OCI-LY7 (cell line): ENCODE data around the gene FLNB. TPM values are rescaled to one million over a fixed set of nuclear protein-coding genes. Genes with fewer than 3 reads are reported as not detected.
"Not testable (repeated sequence)": the region's sequence is repeated elsewhere in the genome, so short reads cannot be mapped to it uniquely, and the experiment has no call there.

Experiments
- BruUV-seq: library from RNA; stranded (reverse); fragments of 400-500 nt; replicated peaks from 2 replicates; lab custom pipeline; 2021; lab: Mats Ljungman, UMichigan
- CTCF ChIA-PET: fragments of 300-600 bp; sonication (Branson Sonifier 250); formaldehyde crosslinking; loops from one replicate; lab custom pipeline; 2022; ENCODE audit warnings: antibody characterized with exemption; ENCODE audit not compliant: unreplicated experiment; lab: Charles Lee
- POLR2A ChIA-PET: fragments of 300-600 bp; sonication (Branson Sonifier 250); formaldehyde crosslinking; loops from one replicate; lab custom pipeline; 2022; ENCODE audit warnings: antibody characterized with exemption; lab: Charles Lee
- DNase-seq: peaks from one replicate; pipeline ENCODE4 v3.0.0-alpha.2; 2015; ENCODE audit warnings: low spot score
- H2AFZ ChIP-seq: fragments of 200-600 bp; sonication (generic), shearing (Covaris generic); 2 replicates; pipeline ENCODE4 v1.6.1; 2014; ENCODE audit warnings: mild to moderate bottlenecking, antibody characterized with exemption, low read length, moderate library complexity
- H3K27ac ChIP-seq: fragments of 200-600 bp; sonication (generic); 2 replicates; pipeline ENCODE4 v1.5.1; 2014; ENCODE audit warnings: mixed run types, low read depth, mild to moderate bottlenecking, moderate library complexity, low read length, inconsistent platforms; ENCODE audit not compliant: poor library complexity, severe bottlenecking
- H3K36me3 ChIP-seq: fragments of 200-600 bp; sonication (generic); 2 replicates; pipeline ENCODE4 v1.6.1; 2014; ENCODE audit warnings: mild to moderate bottlenecking, antibody characterized with exemption, low read length, moderate library complexity, mixed read lengths; ENCODE audit not compliant: insufficient read depth
- H3K4me1 ChIP-seq: fragments of 200-600 bp; sonication (generic); 2 replicates; pipeline ENCODE4 v1.5.1; 2014; ENCODE audit warnings: mild to moderate bottlenecking, low read length; ENCODE audit not compliant: insufficient read depth, poor library complexity, severe bottlenecking
- H3K4me2 ChIP-seq: fragments of 200-600 bp; sonication (generic); 2 replicates; pipeline ENCODE4 v1.6.1; 2014; ENCODE audit warnings: mild to moderate bottlenecking, low read length
- H3K4me3 ChIP-seq: fragments of 200-600 bp; sonication (generic); 2 replicates; pipeline ENCODE4 v1.5.1; 2014; ENCODE audit warnings: mild to moderate bottlenecking, low read depth, low read length; ENCODE audit not compliant: poor library complexity, severe bottlenecking
- H3K79me2 ChIP-seq: fragments of 200-600 bp; sonication (generic); 2 replicates; pipeline ENCODE4 v1.6.1; 2016; ENCODE audit warnings: low read depth, mild to moderate bottlenecking, low read length, moderate library complexity, mixed read lengths; ENCODE audit not compliant: insufficient read depth
- H3K9me2 ChIP-seq: fragments of 200-600 bp; sonication (generic); 2 replicates; pipeline ENCODE4 v1.6.1; 2016; ENCODE audit warnings: mild to moderate bottlenecking, low read length, mixed read lengths; ENCODE audit not compliant: insufficient read depth
- H3K9me3 ChIP-seq: fragments of 200-600 bp; sonication (generic); 2 replicates; pipeline ENCODE4 v1.6.1; 2014; ENCODE audit warnings: mild to moderate bottlenecking, mixed run types, low read length, mixed read lengths
- H4K20me1 ChIP-seq: fragments of 200-600 bp; sonication (generic); 2 replicates; pipeline ENCODE4 v1.6.1; 2014; ENCODE audit warnings: mild to moderate bottlenecking, antibody characterized with exemption, low read length, moderate library complexity, mixed read lengths; ENCODE audit not compliant: insufficient read depth
- CTCF ChIP-seq: fragments of 200-600 bp; sonication (generic); conservative IDR thresholded peaks from 2 replicates; pipeline ENCODE4 v1.5.1; 2014; ENCODE audit warnings: mild to moderate bottlenecking, antibody characterized with exemption, low read length, moderate library complexity, mixed read lengths
- EZH2phosphoT487 ChIP-seq: fragments of 200-600 bp; sonication (generic); IDR thresholded peaks from 2 replicates; pipeline ENCODE4 v1.6.1; 2018; ENCODE audit warnings: low read depth, borderline replicate concordance, mild to moderate bottlenecking, mixed run types, antibody characterized with exemption, low read length, moderate library complexity, mixed read lengths
- intact Hi-C: fragments of 100-400 bp; cut with micrococcal nuclease; formaldehyde crosslinking; loops from one replicate; pipeline ENCODE4 v1.10.0; 2022; ENCODE audit not compliant: unreplicated experiment
- total RNA-seq, 2 experiments: library from RNA; depleted of rRNA in 1 of 2; stranded (reverse); fragments of >200 nt in 1 of 2; shearing (Covaris generic) in 1 of 2; gene quantifications; 2 replicates each; pipeline ENCODE4 v1.2.3, GENCODE V29; 2014 to 2022

FLNB gene
- total RNA-seq, 2 experiments from 2014 or later = 29.9 to 39.1 TPM

- ChIA-PET POLR2A (interaction anchor here (0.8 to 1.2 kb wide), 2 partner anchors 8 to 26 kb away, joined by 3 to 4 read pairs; no protein-coding TSS in a partner anchor), CTCF (no interaction called here)
- H3K9me2 ChIP-seq = no peaks in the 10 kb centered on the region
- H3K4me3 ChIP-seq = no peak overlapping the region
- no peak for DNase-seq
- no peaks in the 10 kb centered on the region for H3K79me2 ChIP-seq
- no peaks in the 10 kb centered on the region for H3K4me1 ChIP-seq
- intact Hi-C loops = no loop called here
- no peaks in the 10 kb centered on the region for H3K36me3 ChIP-seq
- no peak overlapping the region for H2AFZ ChIP-seq
- H3K9me3 ChIP-seq = no peaks in the 10 kb centered on the region
- TF ChIP-seq EZH2phosphoT487 = no peak
- no peak for TF ChIP-seq CTCF
- H3K4me2 ChIP-seq = no peak overlapping the region
- no peaks in the 10 kb centered on the region for H4K20me1 ChIP-seq
- H3K27ac ChIP-seq = no peak overlapping the region
- BruUV-seq = no TSS peak
These were observed 41.0 kb downstream of the FLNB start for GRCh38 chr3:58049143-58049785.

DNA sequence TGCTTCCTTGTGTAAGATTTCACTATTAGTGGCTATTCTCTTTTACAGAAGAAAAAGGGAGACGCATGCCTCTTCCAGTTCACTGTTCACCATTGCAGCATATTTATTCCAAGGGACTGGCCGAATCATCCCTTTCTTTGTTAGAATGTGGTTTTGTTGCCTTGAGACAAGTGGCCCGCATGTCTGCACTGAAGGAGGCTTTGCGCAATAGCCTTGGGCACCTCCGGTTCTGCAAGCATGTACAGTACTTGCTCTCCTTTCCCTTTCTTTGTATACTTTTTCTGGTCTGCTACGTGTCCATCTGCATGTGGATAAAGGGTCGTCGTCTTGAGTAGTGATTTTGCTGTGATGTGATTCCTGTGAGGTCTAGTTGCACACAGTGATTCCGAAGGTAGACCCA lies 43.0 kb downstream of the FLNB start:
- Histone ChIP-seq H2AFZ (no peak overlapping the region), H3K9me3 (no peaks in the 10 kb centered on the region), H4K20me1 (no peaks in the 10 kb centered on the region), H3K4me2 (no peak overlapping the region), H3K9me2 (no peaks in the 10 kb centered on the region), H3K4me3 (no peak overlapping the region), H3K36me3 (no peaks in the 10 kb centered on the region), H3K27ac (no peak overlapping the region), H3K4me1 (no peaks in the 10 kb centered on the region), H3K79me2 (no peaks in the 10 kb centered on the region)
- TF ChIP-seq EZH2phosphoT487 = no peak
- TF ChIP-seq CTCF = no peak
- no peak for DNase-seq
- CTCF ChIA-PET = no interaction called here
- POLR2A ChIA-PET = no interaction called here
- no TSS peak for BruUV-seq
- intact Hi-C loops = no loop called here

GRCh38 chr3:58051658-58052261 lies 43.5 kb downstream of the FLNB start:
- H3K9me3 ChIP-seq, H3K79me2 ChIP-seq, H3K9me2 ChIP-seq, H3K27ac ChIP-seq, H3K4me1 ChIP-seq, H3K4me3 ChIP-seq, DNase-seq, BruUV-seq, H4K20me1 ChIP-seq, CTCF ChIA-PET, H3K36me3 ChIP-seq, H3K4me2 ChIP-seq, intact Hi-C loops, H2AFZ ChIP-seq: not testable (repeated sequence)
- POLR2A ChIA-PET = interaction anchor here (0.5 kb wide), 1 partner anchor 108 kb away, joined by 3 read pairs; no protein-coding TSS in a partner anchor
